ENCODE data around the gene CCDC82.
"Not testable (repeated sequence)": the region's sequence is repeated elsewhere in the genome, so short reads cannot be mapped to it uniquely, and the experiment has no call there.

The CCDC82 gene

DNA sequence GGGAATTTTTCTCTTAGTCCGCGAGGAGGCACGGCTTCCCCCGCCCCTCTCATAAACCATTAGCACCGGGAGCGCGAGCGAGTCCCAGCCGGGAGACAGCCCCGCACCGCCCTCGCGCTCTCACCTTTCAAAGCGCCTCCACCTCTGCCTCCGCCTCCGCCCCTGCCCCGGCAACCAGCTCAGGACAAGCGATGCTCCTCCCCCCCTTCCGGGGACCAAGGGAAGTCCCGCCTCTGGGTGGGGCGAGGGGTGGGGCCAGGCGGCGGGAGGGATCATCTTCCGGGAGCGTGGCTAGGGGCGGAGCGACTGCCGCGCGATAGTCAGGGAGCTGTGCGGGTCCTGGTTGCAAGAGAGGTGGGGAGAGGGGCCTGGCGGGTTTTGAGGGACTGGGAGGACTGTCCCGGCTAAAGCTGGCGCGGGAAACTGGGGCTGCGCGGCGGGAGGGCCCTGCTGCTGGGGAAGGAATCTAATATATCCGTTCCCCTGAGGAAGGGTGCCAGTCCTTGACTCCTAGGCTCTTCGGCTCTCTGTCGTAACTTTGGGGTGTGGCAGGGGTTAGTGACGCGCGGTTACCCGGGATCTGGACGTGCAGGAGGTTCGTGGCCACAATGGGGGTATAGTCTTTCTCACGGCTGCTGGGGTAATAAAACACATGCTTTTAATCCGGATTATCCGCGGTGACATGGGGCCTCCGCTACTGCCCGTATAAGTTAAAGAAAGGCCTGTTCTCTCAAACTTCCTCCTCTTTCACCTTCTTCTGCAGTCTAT is at the start of gene CCDC82, which contains the start of gene JRKL:
TSS of gene CCDC82 (minus strand) at position 193 of the 768 bp plus-strand sequence. CDS start 5,165 bp downstream, outside the sequence.
TSS of gene JRKL (plus strand) at position 294 of the 768 bp plus-strand sequence. CDS start 637 bp downstream, outside the sequence.
- in situ Hi-C loops (cut with MboI; ENCODE audit: low sequenced_read_pairs), result loop anchor here (25.0 kb wide), 1 partner anchor 553 kb away; no protein-coding TSS in a partner anchor

DNA sequence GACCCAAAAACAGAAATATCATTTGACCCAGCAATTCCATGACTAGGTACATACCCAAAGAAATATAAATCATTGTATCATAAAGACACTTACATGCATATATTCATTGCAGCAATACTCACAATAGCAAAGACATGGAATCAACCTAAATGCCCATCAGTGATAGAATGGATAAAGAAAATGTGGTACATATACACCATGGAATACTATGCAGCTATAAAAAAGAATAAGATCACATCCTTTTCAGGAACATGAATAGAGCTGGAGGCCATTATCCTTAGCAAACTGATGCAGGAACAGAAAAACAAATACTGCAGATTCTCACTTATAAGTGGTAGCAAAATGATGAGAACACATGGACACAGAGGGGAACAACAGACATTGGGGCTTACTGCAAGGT is 42.9 kb upstream of the CCDC82 start:
- in situ Hi-C loops (cut with MboI; ENCODE audit: low sequenced_read_pairs), result not testable (repeated sequence)

- in situ Hi-C loops (cut with MboI; ENCODE audit: low sequenced_read_pairs), result no loop called here
Measured at GRCh38 chr11:96430668-96431067, 41.0 kb upstream of the CCDC82 start.

GRCh38 chr11:96424693-96425092 is 35.0 kb upstream of the CCDC82 start:
- in situ Hi-C loops (cut with MboI; ENCODE audit: low sequenced_read_pairs), result loop anchor here (25.0 kb wide), 1 partner anchor 1812 kb away; no protein-coding TSS in a partner anchor

DNA sequence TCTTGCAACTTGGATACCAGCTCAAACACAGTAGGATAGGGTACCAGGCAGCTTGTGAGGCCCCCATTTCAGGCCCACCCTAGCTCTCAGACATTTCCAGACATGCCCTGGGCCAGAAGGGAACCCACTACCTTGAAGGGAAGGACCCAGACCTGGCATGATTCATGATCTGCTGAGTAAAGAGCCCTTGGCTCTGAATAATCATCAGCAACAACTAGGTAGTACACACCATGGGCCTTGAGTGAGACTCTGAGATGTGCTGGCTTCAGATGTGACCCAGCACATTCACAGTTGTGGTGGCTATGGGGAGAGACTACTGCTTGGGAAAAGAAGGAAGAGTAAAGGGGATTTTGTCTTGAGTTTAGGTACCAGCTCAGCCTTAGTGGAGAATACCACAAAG is 23.7 kb upstream of the CCDC82 start:
- in situ Hi-C loops (cut with MboI; ENCODE audit: low sequenced_read_pairs), result loop anchor here (25.0 kb wide), 1 partner anchor 1801 kb away; no protein-coding TSS in a partner anchor

GRCh38 chr11:96412761-96413381 is 23.2 kb upstream of the CCDC82 start:
- in situ Hi-C loops (cut with MboI; ENCODE audit: low sequenced_read_pairs), result loop anchor here (25.0 kb wide), 1 partner anchor 1801 kb away; no protein-coding TSS in a partner anchor

DNA sequence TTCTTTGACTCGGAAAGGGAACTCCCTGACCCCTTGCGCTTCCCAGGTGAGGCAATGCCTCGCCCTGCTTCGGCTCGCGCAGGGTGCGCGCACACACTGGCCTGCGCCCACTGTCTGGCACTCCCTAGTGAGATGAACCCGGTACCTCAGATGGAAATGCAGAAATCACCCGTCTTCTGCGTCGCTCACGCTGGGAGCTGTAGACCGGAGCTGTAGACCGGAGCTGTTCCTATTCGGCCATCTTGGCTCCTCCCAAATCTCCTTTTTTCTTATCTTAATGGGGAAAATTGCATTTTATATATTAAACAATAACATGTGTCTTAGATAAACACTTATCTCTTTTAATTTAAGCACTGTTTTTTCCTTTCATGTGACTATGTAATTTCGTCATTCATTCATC is 21.7 kb upstream of the CCDC82 start:
- in situ Hi-C loops (cut with MboI; ENCODE audit: low sequenced_read_pairs), result loop anchor here (25.0 kb wide), 1 partner anchor 1799 kb away; no protein-coding TSS in a partner anchor

GRCh38 chr11:96400697-96401096 is 11.0 kb upstream of the CCDC82 start:
- in situ Hi-C loops (cut with MboI; ENCODE audit: low sequenced_read_pairs), result loop anchor here (25.0 kb wide), 1 partner anchor 1788 kb away; no protein-coding TSS in a partner anchor

DNA sequence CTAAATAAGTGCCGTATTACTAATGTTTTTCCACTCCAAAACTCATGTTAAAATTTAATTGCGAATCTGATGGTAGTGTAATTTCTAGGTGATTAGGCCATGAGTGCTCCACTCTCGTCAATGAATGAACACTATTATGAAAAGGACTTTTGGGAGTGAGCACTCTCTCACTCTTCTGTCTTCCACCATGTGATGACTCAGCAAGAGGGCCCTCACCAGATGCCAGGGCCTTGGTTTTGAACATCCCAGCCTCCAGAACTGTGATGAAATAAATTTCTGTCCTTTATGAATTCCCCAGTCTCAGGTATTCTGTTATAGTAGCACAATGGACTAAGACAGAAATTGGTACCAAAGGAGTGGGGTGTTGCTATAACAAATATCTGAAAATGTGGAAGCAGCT is 8.2 kb upstream of the CCDC82 start:
- in situ Hi-C loops (cut with MboI; ENCODE audit: low sequenced_read_pairs), result loop anchor here (25.0 kb wide), 1 partner anchor 561 kb away; no protein-coding TSS in a partner anchor

DNA sequence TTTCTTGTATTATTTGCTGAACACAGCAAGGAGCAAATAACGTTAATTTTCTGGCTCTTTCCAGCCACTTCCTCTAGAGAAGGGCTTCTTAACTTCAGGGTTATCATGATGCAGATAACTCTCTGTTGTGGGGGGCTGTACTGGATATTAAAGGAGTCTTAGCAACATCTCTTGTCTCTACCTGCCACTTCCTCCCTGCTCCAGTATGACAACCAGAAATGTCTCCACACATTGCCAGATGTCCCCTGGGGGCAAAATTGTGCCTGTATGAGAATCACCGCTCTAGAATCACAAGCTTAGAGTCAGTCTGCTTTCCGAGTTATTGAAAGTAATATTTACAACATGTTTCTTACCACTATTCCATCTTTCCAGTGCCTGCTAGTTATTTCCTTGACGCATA is 6.9 kb upstream of the CCDC82 start:
- in situ Hi-C loops (cut with MboI; ENCODE audit: low sequenced_read_pairs), result loop anchor here (25.0 kb wide), 1 partner anchor 559 kb away; no protein-coding TSS in a partner anchor

GRCh38 chr11:96394773-96395172 is 5.1 kb upstream of the CCDC82 start:
- in situ Hi-C loops (cut with MboI; ENCODE audit: low sequenced_read_pairs), result loop anchor here (25.0 kb wide), 1 partner anchor 557 kb away; no protein-coding TSS in a partner anchor

- in situ Hi-C loops (cut with MboI; ENCODE audit: low sequenced_read_pairs), result loop anchor here (25.0 kb wide), 1 partner anchor 557 kb away; no protein-coding TSS in a partner anchor
Measured at GRCh38 chr11:96393753-96394348, 4.1 kb upstream of the CCDC82 start.

GRCh38 chr11:96391698-96392307 is 2.1 kb upstream of the CCDC82 start:
- in situ Hi-C loops (cut with MboI; ENCODE audit: low sequenced_read_pairs), result loop anchor here (25.0 kb wide), 1 partner anchor 555 kb away; no protein-coding TSS in a partner anchor

DNA sequence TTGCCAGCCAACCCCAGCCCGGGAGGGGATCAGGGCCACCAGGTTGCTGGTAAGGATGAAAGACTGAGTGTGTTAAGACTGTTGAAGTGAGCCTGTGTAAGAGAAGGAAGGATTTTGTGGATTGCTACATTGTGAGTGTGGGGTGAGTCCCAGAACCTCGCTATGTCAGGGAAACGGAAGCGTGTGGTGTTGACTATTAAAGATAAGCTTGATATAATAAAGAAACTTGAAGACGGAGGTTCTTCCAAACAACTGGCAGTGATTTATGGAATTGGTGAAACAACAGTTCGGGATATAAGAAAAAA is 728 bp upstream of the CCDC82 start:
- in situ Hi-C loops (cut with MboI; ENCODE audit: low sequenced_read_pairs), result loop anchor here (25.0 kb wide), 1 partner anchor 553 kb away; no protein-coding TSS in a partner anchor

DNA sequence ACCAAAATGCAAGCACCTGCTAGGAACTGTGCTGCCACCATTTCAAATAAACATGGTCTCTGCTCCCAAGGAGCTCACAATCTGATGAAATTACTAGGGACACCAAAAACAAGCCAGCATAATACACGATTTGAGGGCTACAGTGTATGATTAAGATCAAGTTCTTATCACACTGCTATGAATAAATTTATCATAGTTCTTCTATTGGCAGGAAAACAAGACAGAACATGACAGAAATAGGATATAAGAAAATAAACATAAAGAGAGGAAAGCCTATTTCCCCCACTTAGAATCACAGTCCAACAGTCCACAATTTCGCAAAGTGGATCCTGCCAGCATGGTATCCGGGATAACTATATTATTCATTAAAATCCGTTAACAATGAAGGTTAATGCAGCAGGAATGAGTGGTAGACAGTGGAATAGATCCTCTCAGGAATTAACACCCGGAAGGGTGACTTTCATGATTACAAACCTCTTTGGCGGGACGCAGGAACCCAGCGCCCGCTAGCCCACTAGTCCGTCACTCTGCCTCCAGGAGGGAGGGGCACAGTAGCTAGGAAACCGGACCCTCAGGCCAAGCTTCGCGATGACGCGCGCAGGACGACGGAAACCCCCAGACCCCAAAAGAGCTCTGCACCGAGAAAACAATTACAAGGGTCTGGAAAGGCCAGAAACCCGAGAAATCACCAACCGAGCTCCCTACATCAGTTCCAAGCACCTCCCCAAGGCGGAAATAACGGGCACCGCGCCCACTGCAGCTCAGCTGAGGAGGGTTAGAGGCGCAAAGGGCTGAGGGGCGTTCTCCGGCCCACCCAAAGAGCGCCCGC is 607 bp downstream of the CCDC82 start:
- in situ Hi-C loops (cut with MboI; ENCODE audit: low sequenced_read_pairs), result loop anchor here (25.0 kb wide), 1 partner anchor 552 kb away; no protein-coding TSS in a partner anchor

- in situ Hi-C loops (cut with MboI; ENCODE audit: low sequenced_read_pairs), result loop anchor here (25.0 kb wide), 1 partner anchor 548 kb away; no protein-coding TSS in a partner anchor
Measured at GRCh38 chr11:96385187-96385586, 4.5 kb downstream of the CCDC82 start.

DNA sequence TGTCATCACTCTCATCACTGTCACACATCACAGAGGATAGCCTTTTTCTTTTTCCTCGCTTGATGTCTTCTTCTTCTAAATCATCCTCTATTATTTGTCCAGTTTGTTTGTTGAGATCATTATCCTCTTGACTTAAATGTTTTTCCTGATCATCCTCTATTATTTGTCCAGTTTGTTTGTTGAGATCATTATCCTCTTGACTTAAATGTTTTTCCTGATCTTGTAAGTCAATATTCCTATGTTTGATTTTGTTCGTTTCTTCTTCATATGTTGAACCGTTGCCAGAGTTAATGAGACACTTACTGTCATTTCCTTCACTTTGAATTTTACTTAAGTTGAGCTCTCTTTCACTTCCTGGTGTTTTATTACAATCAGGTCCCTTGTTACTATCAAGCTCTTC is 5.6 kb downstream of the CCDC82 start:
- in situ Hi-C loops (cut with MboI; ENCODE audit: low sequenced_read_pairs), result loop anchor here (25.0 kb wide), 1 partner anchor 547 kb away; no protein-coding TSS in a partner anchor

GRCh38 chr11:96376796-96377195 is 12.9 kb downstream of the CCDC82 start:
- in situ Hi-C loops (cut with MboI; ENCODE audit: low sequenced_read_pairs), result loop anchor here (25.0 kb wide), 1 partner anchor 539 kb away; no protein-coding TSS in a partner anchor

- in situ Hi-C loops (cut with MboI; ENCODE audit: low sequenced_read_pairs), result no loop called here
Measured at GRCh38 chr11:96373826-96374225, 15.9 kb downstream of the CCDC82 start.

Measured in HL-60/S4 treated with phorbol 12-myristate 13-acetate at 8.2 ng/mL for 4 days and 3 days (cell line).